GM19240 (cell line): ENCODE measurements around the gene FAM50A.

Source experiments
- DNase-seq: peaks from one replicate; pipeline ENCODE4 v3.0.0; 2011; ENCODE audit warnings: low spot score; ENCODE audit not compliant: insufficient read length

Gene FAM50A

GRCh38 chrX:154463611-154464220 is 19.8 kb downstream of the FAM50A start:
- DNase-seq, result no peak

GRCh38 chrX:154464806-154465365 is 20.9 kb downstream of the FAM50A start:
- no peak for DNase-seq

DNA sequence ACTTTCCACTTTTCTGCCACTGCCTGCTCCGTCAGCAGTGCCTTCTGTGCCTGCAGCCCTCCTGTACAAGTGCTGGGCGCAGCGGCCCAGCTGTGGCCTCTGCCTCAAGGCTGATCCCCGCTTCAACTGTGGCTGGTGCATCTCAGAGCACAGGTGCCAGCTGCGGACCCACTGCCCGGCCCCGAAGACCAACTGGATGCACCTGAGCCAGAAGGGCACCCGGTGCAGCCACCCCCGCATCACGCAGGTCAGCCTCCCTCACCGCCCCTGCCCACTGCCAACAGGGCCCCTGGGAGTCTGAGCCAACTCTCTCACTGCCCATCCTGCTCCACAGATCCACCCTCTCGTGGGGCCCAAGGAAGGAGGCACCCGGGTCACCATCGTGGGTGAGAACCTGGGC is 21.7 kb downstream of the FAM50A start:
- DNase-seq, result no peak

DNA sequence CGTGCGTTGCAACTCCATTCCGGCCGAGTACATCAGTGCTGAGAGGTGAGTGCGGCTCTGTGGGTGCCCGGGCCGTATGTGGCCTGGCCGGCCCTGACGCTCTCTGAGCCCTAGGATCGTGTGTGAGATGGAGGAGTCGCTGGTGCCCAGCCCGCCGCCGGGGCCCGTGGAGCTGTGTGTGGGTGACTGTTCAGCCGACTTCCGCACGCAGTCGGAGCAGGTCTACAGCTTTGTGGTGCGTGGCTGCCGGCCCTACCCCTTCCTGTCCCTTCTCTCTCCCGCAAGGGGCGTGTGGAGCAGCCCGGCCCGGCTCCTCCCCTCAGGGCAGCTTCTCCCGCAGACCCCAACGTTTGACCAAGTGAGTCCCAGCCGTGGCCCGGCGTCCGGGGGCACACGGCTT is 22.1 kb downstream of the FAM50A start:
- no peak for DNase-seq

DNA sequence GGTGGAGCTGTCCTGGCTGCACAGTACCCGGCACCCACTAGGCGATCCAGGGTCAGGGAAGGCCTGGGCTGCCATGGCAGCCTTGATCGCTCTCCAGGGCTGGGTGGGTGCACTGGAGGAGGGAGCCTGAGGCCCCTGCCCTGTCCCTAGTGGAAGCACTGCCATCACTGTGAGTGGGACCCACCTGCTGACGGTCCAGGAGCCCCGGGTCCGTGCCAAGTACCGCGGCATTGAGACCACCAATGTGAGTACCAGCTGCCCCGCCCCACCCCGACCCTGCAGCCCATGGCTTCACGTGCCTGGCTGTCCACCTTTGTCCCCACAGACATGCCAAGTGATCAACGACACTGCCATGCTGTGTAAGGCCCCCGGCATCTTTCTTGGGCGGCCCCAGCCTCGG is 23.0 kb downstream of the FAM50A start:
- no peak for DNase-seq

DNA sequence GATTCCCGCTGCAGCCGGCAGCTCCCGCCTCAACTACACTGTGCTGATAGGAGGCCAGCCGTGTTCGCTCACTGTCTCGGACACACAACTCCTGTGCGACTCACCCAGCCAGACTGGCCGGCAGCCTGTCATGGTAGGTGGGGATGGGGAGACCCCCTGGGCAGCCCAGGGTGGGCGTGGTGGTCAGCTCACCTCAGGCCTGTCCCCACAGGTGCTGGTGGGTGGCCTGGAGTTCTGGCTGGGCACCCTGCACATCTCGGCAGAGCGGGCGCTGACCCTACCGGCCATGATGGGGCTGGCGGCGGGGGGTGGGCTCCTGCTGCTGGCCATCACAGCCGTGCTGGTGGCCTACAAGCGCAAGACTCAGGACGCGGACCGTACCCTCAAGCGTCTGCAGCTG is 23.6 kb downstream of the FAM50A start:
- no peak for DNase-seq

GRCh38 chrX:154468217-154468616 is 24.3 kb downstream of the FAM50A start:
- no peak for DNase-seq

DNA sequence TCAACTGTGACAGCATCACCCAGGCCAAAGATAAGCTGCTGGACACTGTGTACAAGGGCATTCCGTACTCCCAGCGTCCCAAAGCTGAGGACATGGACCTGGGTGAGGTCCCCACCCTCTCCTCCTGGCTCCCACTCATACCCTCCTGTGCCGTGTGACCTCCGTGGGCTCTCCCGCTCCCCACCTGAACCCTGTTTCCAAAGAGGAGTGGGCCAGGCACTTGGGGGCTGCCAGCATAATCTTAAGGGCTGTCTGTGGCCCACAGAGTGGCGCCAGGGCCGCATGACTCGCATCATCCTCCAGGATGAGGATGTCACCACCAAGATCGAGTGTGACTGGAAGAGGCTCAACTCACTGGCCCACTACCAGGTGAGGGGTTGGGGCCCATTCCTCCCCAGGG is 25.2 kb downstream of the FAM50A start:
- DNase-seq, result no peak

- DNase-seq, result no peak
Measured at GRCh38 chrX:154469880-154470279, 25.9 kb downstream of the FAM50A start.

DNA sequence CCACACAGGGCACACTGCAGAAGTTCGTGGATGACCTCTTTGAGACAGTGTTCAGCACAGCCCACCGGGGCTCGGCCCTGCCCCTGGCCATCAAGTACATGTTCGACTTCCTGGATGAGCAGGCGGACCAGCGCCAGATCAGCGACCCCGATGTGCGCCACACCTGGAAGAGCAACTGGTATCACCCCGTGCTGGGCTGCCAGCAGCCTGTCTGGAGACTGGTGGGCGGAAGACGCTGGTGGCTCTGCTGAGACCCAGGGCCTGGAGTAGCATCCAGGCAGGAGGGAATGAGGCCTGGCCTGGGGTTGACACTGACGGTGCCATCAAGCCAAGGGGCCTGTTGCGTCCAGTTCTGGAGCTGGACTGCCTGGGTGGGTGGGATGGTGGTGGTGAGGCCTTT is 26.5 kb downstream of the FAM50A start:
- DNase-seq, result no peak

GRCh38 chrX:154470914-154471568 is 27.1 kb downstream of the FAM50A start:
- DNase-seq, result no peak

GRCh38 chrX:154471839-154472684 is 28.1 kb downstream of the FAM50A start:
- no peak for DNase-seq

- no peak for DNase-seq
Measured at GRCh38 chrX:154472685-154473632, 29.0 kb downstream of the FAM50A start.

GRCh38 chrX:154473683-154474082 is 29.7 kb downstream of the FAM50A start:
- DNase-seq, result no peak

GRCh38 chrX:154476821-154477220 is 32.9 kb downstream of the FAM50A start:
- no peak for DNase-seq

GRCh38 chrX:154477891-154478477 is 34.0 kb downstream of the FAM50A start:
- no peak for DNase-seq

DNA sequence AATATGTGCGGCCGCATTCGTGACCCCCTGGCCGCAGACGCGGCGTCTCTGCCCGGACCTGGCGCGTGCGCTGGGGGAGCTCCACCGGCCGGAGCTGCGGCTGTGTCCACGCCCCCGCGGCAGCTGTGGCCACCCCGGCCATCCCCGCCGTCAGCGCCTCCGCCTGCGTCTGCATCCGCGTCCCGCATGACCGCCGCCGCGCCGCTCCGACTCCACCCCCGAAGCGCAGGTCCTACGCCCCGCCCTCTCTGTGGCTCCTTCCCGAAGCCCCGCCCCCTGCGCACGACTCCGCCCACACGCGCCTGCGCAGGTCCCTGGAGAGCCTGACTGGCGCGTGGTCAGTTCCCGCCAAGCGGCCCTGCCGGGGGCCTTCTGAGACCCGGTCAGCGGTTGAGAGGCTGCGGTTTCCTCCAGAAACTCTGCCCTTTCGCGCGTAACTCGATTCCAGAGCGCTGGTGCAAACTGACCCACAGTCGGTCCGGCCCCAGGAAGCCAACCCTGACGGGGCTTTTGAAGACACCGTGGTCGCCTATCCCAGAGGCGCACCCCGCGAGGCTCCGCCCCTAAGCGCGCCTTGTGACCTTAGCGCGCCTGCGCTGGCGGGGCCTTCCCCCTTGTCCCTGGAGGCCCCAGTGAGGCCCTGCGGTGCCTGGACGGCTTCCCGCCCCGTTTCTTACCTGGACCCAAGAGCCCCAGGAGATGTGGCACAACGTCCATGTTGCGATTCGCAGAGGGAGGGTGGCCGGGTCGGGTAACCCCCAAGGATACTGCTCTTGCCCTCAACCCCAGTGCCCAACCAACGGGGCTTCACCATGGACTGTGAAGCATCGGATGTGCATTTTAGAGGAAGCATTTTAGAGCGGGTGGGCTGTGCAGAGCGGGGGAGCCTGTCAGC is 35.0 kb downstream of the FAM50A start, which contains the start of gene LAGE3:
Gene LAGE3 (minus strand): TSS at position 554 of the 895 bp plus-strand sequence. CDS start 366 bp downstream, at position 188.
- peak; percentile 82 for DNase-seq

DNA sequence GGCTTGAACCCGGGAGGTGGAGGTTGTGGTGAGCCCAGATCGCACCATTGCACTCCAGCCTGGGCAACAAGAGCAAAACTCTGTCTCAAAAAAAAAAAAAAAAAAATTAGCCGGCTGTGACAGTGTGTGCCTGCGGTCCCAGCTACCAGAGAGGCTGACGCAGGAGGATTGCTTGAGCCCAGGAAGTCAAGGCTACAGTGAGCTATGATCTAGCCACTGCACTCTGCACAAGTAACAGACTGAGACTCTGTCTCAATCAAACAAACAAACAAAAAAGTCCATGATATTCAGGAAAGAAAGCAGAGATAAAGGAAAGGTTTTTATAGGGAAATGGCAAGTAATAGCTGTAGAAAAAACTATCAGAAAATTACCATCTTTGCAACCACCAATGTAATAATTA is 37.3 kb downstream of the FAM50A start:
- no peak for DNase-seq

DNA sequence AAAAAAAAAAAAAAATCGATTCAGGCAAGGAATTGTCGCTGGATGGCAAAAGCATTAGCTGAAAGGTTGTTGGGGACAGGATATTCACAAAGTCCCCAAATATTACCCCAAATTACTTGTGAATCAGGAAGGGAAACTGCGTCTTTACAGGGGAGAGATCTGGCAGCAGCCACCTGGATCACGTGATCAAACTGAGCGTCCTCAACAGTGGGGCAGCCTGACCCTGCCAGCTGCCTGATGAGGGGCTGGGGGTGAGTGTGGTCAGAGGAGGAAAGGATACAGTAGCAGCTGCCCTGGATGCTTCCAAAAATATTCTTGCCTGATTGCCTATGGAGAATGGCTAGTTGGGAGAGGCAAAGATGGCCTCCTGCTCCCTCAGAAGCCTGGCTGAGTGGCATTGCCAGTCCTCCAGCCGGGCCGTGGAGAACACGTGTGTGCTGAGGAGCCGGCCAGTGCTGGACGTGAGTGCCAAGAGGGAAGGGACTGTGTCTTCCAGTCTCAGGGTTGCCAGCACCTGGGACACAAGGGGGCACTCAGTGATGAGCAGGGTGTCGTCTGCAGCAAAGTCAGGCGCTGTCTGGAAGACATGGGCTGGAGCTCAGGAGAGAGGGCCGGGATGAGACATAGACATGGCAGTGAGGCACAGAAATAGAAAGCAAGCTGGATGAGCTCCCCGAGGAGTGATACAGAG is 38.1 kb downstream of the FAM50A start:
- no peak for DNase-seq
